ENCODE results near the gene MICAL3.

MICAL3 gene

GRCh38 chr22:17744430-17744829, 279.9 kb downstream of the MICAL3 start:
- no peak for FAIRE-seq
- no peak for DNase-seq (ENCODE audit: insufficient read length, low spot score)

GRCh38 chr22:17743661-17744411, 280.5 kb downstream of the MICAL3 start:
- DNase-seq (ENCODE audit: insufficient read length, low spot score): no peak
- no peak for FAIRE-seq

GRCh38 chr22:17742527-17742902, 281.8 kb downstream of the MICAL3 start:
- peak; percentile 91 for FAIRE-seq
- DNase-seq (ENCODE audit: insufficient read length, low spot score): peak; percentile 97

GRCh38 chr22:17741866-17742526, 282.4 kb downstream of the MICAL3 start:
- DNase-seq (ENCODE audit: insufficient read length, low spot score) (no peak), FAIRE-seq (no peak)

GRCh38 chr22:17739196-17739975, 285.0 kb downstream of the MICAL3 start:
- FAIRE-seq (no peak), DNase-seq (ENCODE audit: insufficient read length, low spot score) (no peak)

- no peak for FAIRE-seq
- DNase-seq (ENCODE audit: insufficient read length, low spot score): no peak
Observed at GRCh38 chr22:17738386-17739128, 285.8 kb downstream of the MICAL3 start.

All from GM19239 (cell line).